ENCODE results near the gene DOCK9. TPM values are rescaled to one million over a fixed set of nuclear protein-coding genes. Genes with fewer than 3 reads are reported as not detected.

Gene DOCK9
- polyA plus RNA-seq, 3 donors from 2014 or later = 2.1 to 6.3 (median 4.1) TPM

DNA sequence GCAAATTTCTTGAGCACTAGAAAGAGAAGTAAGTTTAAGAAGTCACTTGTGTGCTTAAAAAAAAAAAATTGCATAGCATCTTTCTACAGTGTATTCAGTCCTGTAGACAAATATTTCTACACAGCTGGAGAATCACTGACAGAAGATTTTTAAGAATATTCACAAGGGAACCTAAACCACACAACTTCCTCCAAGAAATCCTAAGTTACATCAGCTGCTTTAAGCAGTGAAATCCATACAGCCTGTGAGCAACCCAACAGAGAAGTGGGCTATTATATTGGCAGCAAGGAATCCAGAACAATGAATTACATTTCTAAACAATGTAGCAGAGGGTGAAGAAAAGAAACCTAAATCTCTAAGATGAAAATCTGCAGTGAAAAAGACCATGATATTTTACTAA lies 1.5 kb downstream of the DOCK9 start:
- H3K4me3 Mint-ChIP-seq = no peak overlapping the region
- no peaks in the 10 kb centered on the region for H3K9me3 Mint-ChIP-seq
- H3K4me1 Mint-ChIP-seq = peaks cover 22 to 43% of the 10 kb centered on the region in 2 donors
- no peak for DNase-seq
- no peaks in the 10 kb centered on the region for H3K36me3 Mint-ChIP-seq
- peak overlapping the region in 1 of 6 donors; percentile 45 for H3K27ac Mint-ChIP-seq
- peaks cover 0 to 2% (median 2%) of the 10 kb centered on the region in 3 donors for H3K27me3 Mint-ChIP-seq (ENCODE audit: low read depth in 3 of 3)

DNA sequence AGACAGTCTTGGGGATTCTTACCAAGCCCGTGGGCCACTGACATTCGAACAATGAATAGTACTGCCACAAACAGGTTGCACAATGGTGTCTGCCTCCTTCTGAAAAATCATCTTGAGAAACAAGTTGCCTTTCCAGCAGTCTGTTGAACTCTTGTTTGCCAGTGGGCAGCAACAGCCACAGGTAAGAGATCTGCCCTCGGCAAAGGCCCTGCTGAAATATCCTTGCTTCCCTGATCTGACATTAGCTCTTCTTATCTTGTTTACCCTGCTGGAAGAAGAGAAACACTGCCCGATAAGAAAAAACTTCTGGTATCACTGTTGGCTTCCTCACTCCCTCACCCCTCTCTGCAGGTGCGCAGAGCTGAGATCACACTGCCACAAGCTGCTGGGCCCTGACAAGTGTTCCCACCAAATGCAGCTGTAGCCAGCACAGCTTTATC lies 2.0 kb downstream of the DOCK9 start:
- Mint-ChIP-seq H3K27me3 (ENCODE audit: low read depth in 3 of 3) (peaks cover 0 to 2% (median 0%) of the 10 kb centered on the region in 3 donors), H3K4me3 (peak overlapping the region in 1 of 5 donors; percentile 17), H3K4me1 (peaks cover 19 to 42% of the 10 kb centered on the region in 2 donors), H3K9me3 (no peaks in the 10 kb centered on the region), H3K36me3 (no peaks in the 10 kb centered on the region), H3K27ac (no peak overlapping the region)
- no peak for DNase-seq

DNA sequence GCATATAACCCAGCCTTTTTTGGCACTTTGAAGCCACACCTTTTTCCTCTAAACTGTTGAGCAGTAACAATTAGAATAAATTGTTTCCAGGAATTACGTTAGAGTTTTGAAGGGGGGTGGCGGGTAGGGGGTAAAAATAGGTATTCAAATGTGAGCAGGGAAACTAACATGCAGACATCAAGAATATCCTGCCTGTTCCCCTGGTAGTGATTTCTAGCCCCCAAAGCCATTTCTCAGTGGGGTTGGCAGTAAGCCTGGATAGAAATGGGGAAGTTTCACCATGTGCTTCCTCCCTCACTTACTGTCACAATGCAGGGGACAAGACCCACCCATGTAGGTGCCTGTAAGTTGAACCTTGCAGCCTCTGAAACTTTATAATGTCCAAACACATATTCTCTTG lies 3.8 kb downstream of the DOCK9 start:
- peaks cover 0 to 2% (median 0%) of the 10 kb centered on the region in 3 donors for H3K27me3 Mint-ChIP-seq (ENCODE audit: low read depth in 3 of 3)
- H3K4me1 Mint-ChIP-seq = peaks cover 20 to 44% of the 10 kb centered on the region in 2 donors
- DNase-seq = no peak
- H3K36me3 Mint-ChIP-seq = no peaks in the 10 kb centered on the region
- H3K27ac Mint-ChIP-seq = peak overlapping the region in 1 of 6 donors; percentile 38
- H3K9me3 Mint-ChIP-seq = no peaks in the 10 kb centered on the region
- no peak overlapping the region for H3K4me3 Mint-ChIP-seq

DNA sequence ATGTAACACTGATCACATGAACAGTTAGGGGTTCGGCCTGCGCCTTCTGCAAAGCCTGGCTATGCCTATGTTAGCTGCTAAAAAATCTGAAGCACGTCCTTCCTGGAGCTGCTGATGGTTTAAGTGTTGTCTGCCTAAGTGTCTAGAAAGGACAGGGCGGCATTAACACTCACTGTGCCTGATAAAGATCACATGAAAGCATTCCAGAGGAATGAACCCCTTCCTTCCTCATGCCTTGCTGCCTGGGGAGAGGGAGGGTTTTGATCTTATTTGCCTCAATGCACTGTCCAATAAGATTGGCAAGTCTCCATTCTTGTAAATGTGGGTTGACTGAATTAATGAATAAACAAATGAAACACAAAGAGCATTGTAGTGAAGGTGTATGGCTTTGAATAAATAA lies 5.2 kb downstream of the DOCK9 start:
- Mint-ChIP-seq H3K4me1 (peaks cover 19 to 36% of the 10 kb centered on the region in 2 donors), H3K4me3 (no peak overlapping the region), H3K27ac (no peak overlapping the region), H3K9me3 (no peaks in the 10 kb centered on the region), H3K36me3 (no peaks in the 10 kb centered on the region), H3K27me3 (ENCODE audit: low read depth in 3 of 3) (peaks cover 0 to 2% (median 0%) of the 10 kb centered on the region in 3 donors)
- no peak for DNase-seq

DNA sequence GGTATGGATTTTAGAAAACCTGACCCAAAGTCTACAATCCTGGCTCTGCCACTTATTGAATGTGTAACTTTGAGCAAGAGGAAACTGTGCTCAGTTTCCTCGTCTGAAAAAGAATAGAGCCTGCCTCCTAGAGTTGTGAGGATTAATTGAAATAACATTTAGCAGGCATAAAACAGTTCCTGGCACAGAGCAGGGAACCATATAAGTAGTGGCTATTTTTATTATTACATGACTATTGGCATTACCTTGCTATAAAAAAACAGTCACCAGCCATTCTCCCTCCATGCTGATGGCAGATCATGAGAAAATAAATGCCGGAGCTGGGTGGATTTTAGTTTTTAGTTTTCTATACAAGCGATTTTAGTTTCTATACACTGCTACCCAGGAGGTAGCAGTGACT lies 5.8 kb downstream of the DOCK9 start:
- Mint-ChIP-seq H3K27me3 (ENCODE audit: low read depth in 3 of 3) (peaks cover 0 to 5% (median 0%) of the 10 kb centered on the region in 3 donors), H3K9me3 (no peaks in the 10 kb centered on the region), H3K4me3 (no peak overlapping the region), H3K36me3 (no peaks in the 10 kb centered on the region), H3K27ac (no peak overlapping the region), H3K4me1 (peaks cover 19 to 31% of the 10 kb centered on the region in 2 donors)
- no peak for DNase-seq

DNA sequence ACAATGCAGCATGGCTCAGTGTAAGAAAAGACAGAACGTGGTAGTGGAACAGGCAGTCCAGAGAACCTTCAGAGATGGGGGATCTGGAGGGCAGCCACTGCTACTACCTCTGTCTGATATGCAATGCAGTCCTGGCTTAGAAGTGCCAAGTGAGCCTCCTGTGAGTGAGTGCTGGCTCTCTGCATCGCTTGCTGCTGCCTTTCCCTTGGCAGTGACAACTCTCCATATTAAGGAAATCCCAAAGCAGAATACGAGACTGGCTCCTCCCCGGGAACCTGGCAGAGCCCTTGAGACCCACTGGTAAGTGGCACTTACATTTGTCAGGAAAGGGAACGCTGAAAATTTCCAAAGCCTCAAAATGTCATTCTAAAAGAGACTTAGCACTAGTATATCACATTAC lies 7.5 kb downstream of the DOCK9 start:
- H3K27me3 Mint-ChIP-seq (ENCODE audit: low read depth in 3 of 3) = peaks cover 0 to 7% (median 0%) of the 10 kb centered on the region in 3 donors
- H3K9me3 Mint-ChIP-seq = no peaks in the 10 kb centered on the region
- H3K27ac Mint-ChIP-seq = no peak overlapping the region
- DNase-seq = no peak
- peaks cover 6 to 17% of the 10 kb centered on the region in 2 donors for H3K4me1 Mint-ChIP-seq
- H3K36me3 Mint-ChIP-seq = no peaks in the 10 kb centered on the region
- no peak overlapping the region for H3K4me3 Mint-ChIP-seq

DNA sequence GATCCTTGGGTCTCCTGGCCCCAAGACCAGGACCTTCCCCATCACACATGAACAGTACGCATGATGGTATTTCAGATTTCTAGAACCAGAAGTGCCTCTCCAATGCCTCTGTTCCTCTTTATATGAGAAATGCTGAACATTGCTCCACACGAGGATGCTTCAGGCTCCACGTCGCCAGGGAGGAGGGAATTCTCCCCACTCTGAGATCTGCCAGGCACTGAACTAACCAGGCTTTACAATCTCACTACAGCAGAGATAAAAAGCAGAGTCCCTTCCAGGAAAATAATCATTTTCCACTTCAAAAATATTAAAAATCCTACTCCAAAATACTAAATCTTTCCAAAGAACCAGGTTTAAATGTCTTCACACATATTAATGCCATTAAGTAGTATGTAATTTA lies 10.4 kb downstream of the DOCK9 start:
- H3K36me3 Mint-ChIP-seq = no peaks in the 10 kb centered on the region
- H3K4me1 Mint-ChIP-seq = peaks cover 3 to 7% of the 10 kb centered on the region in 2 donors
- no peak overlapping the region for H3K27ac Mint-ChIP-seq
- H3K4me3 Mint-ChIP-seq = no peak overlapping the region
- no peaks in the 10 kb centered on the region for H3K9me3 Mint-ChIP-seq
- peaks cover 0 to 5% (median 0%) of the 10 kb centered on the region in 3 donors for H3K27me3 Mint-ChIP-seq (ENCODE audit: low read depth in 3 of 3)
- DNase-seq = no peak

DNA sequence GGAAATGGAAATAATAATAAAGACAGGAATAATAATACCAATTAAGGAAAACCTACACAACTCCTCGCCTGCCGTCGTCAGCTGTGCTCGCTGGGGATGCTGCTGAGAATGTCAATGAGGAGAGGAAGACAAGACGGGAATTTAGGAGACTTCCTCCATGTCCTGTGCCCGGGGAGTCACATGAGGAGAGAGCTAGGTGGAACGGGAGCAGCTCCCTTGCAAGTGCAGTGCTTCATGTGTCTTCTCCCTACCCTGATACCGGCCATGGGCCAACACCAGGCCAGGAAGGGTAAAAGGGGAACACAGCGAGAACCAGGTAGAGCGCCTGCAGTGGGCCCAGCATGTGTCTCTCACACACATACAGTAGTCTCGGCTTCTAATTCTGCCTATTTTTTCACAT lies 11.8 kb downstream of the DOCK9 start:
- H3K9me3 Mint-ChIP-seq = no peaks in the 10 kb centered on the region
- no peak overlapping the region for H3K27ac Mint-ChIP-seq
- no peak for DNase-seq
- H3K4me1 Mint-ChIP-seq = peaks cover 3 to 7% of the 10 kb centered on the region in 2 donors
- no peaks in the 10 kb centered on the region for H3K36me3 Mint-ChIP-seq
- H3K4me3 Mint-ChIP-seq = no peak overlapping the region
- peaks cover 0 to 5% (median 0%) of the 10 kb centered on the region in 3 donors for H3K27me3 Mint-ChIP-seq (ENCODE audit: low read depth in 3 of 3)

DNA sequence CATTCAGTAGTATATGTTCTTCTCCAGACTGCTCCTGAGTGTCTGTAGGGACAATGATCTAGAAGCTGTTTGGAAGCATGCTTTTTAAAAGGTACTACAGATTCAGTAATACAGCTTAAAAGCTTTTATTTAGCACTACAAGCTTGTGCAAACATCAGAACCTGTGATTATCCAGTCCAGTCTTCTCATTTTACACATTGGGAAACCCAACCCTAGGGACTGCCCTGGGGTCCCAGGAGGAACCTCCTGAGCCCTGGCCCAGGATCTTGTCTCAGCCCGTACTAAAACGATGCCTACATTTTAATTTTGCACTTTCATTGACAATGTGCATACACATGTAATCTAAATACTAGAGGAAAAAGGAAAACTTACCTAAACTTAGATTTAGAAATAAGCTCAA lies 12.5 kb downstream of the DOCK9 start:
- H3K27me3 Mint-ChIP-seq (ENCODE audit: low read depth in 3 of 3) = peaks cover 0 to 5% (median 0%) of the 10 kb centered on the region in 3 donors
- H3K36me3 Mint-ChIP-seq = no peaks in the 10 kb centered on the region
- DNase-seq = no peak
- no peak overlapping the region for H3K4me3 Mint-ChIP-seq
- H3K9me3 Mint-ChIP-seq = no peaks in the 10 kb centered on the region
- H3K4me1 Mint-ChIP-seq = peaks cover 3 to 7% of the 10 kb centered on the region in 2 donors
- H3K27ac Mint-ChIP-seq = no peak overlapping the region

DNA sequence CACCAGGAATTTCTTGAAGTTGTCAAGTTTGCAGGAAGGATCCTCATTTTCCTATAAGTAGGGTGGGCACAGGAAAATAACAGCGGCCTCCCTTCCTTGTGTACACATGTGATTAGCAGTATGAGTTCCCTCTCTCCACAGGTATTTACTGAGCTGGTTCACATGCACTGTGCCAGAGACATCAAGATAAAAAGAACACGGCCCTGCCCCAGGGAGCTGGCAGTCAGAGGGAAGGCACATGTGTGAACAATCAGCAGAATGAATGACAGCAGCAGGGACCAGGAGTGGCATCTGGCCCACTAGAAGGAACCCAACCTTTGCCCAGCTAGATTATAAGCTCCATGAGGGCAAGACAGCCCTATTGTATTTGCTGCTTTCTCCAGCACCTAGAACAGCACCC lies 13.9 kb downstream of the DOCK9 start:
- peak overlapping the region in 1 of 6 donors; percentile 46 for H3K27ac Mint-ChIP-seq

DNA sequence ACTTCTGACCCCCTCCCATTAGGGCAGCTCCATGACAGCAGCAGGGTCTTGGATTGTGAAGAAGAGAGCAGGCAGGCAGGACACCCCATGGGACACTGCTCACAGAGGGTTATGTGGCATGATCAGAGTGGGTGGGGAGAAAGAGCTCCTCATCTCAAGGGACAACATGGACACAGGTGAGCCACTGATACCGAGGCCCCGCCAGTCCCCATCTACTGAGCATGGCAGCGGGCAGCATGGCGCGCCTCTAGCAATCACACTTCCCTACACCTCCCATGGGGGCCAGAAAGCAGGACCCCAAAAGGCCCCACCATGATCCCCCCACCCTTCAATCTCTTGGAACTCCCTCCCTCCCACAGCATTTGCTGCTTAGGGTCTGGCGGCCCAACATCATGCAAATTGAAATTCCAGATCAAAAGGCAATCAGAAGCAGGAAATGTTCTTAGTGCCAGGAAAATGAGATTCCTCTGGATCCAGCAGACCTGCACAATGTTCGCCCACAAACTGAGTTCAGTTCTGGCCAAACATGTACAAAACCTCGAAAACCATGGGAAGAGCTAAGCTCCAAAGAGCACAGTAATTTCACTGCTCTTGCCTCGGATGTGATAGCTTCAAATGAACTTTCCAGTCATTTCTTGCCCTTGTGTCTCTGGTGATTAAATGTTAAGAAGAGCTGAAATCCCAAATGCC lies 14.8 kb downstream of the DOCK9 start:
- H3K27me3 Mint-ChIP-seq (ENCODE audit: low read depth in 3 of 3) = peaks cover 0 to 5% (median 2%) of the 10 kb centered on the region in 3 donors
- H3K36me3 Mint-ChIP-seq = peaks cover 0 to 4% (median 0%) of the 10 kb centered on the region in 3 donors
- no peak overlapping the region for H3K4me3 Mint-ChIP-seq
- no peak overlapping the region for H3K27ac Mint-ChIP-seq
- no peaks in the 10 kb centered on the region for H3K4me1 Mint-ChIP-seq
- no peak for DNase-seq
- H3K9me3 Mint-ChIP-seq = no peaks in the 10 kb centered on the region

More for the DNA sequence above, 13.9 kb downstream of the DOCK9 start:
- H3K36me3 Mint-ChIP-seq = peaks cover 0 to 4% (median 0%) of the 10 kb centered on the region in 3 donors
- peaks cover 0 to 4% of the 10 kb centered on the region in 2 donors for H3K4me1 Mint-ChIP-seq
- no peak overlapping the region for H3K4me3 Mint-ChIP-seq
- peaks cover 0 to 5% (median 0%) of the 10 kb centered on the region in 3 donors for H3K27me3 Mint-ChIP-seq (ENCODE audit: low read depth in 3 of 3)
- H3K9me3 Mint-ChIP-seq = no peaks in the 10 kb centered on the region
- no peak for DNase-seq

DNA sequence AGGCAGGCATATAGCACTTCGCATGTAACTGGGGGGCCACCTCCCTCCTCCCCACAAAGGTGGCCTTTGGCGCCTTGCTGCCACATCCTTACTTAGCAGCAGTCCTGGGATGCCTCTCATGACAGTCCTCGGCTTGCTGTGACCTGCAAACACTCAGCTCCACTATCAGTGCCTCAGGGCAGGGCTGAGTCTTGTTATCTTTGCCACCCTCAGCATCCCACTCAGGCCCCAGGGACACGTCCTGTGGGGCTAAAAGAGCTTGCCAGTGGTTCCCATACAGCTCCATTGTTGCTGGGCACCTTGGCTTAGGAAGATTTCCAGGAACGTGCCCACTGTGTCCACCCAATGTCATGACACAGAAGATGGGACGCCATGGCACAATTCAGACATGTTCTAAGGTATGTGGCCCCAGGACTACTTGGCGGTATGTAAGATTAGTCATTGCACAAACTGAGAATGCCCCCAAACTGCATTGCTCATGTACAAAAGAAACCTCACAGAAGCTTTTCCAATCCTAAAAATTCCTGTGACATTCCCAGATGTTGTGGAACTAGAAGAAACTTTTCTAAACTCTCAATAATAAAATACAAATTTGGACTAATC lies 16.3 kb downstream of the DOCK9 start:
- Mint-ChIP-seq H3K4me3 (no peak overlapping the region), H3K9me3 (no peaks in the 10 kb centered on the region), H3K27me3 (ENCODE audit: low read depth in 3 of 3) (peaks cover 0 to 2% (median 2%) of the 10 kb centered on the region in 3 donors), H3K27ac (no peak overlapping the region), H3K4me1 (peaks cover 0 to 2% of the 10 kb centered on the region in 2 donors), H3K36me3 (peaks cover 0 to 4% (median 0%) of the 10 kb centered on the region in 3 donors)
- no peak for DNase-seq

DNA sequence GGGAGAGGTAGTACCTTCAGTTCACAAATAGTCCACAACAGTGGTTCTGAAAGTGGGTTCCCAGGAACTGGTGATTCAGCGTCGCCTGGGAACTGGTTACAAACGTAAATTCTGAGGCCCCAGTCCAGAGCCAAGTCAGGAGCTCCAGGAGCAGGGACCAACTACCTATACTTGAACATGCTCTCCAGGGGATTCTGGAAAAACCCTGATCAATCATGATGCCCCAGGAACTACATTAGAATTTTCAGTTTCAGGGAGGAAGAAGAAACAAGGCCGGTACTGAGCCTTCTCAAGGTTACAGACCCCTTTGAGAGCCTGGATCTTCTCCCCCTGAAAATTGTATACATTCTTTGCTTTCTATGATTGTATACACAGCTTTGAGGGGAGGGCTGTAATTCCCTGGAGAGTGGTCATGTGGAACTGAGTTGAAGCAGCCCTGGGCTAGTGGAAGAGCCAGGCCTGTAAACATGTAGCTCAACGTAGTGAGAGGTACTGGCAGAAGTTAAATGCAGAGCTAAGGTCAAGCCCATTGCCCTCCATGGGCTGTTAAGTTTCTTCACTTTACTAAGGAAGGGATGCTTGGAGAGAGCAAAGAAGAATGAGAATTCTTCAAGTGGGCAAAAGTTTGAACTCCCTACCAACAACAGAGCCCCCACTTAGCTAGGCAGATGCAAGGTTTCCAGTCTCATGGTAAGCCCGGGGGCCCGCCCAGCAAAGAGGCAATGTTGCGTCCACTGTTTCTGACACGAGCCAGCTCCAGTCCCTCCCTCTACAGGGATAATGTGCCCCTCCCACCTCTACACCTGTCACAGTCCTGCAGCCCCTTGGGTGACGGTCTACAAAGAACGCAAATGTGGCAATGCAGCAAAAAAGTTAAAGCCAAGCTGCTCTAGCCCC lies 17.0 kb downstream of the DOCK9 start:
- H3K9me3 Mint-ChIP-seq = no peaks in the 10 kb centered on the region
- DNase-seq = no peak
- peaks cover 0 to 2% of the 10 kb centered on the region in 2 donors for H3K4me1 Mint-ChIP-seq
- peaks cover 0 to 4% (median 0%) of the 10 kb centered on the region in 3 donors for H3K36me3 Mint-ChIP-seq
- no peak overlapping the region for H3K4me3 Mint-ChIP-seq
- H3K27me3 Mint-ChIP-seq (ENCODE audit: low read depth in 3 of 3) = peaks cover 0 to 2% (median under 1%) of the 10 kb centered on the region in 3 donors
- H3K27ac Mint-ChIP-seq = no peak overlapping the region

All from immature natural killer cell (primary cell).